GM19193 (cell line): ENCODE data around the gene PEX12.

Source experiments
- POLR2A ChIP-seq: IDR thresholded peaks from 4 replicates; pipeline ENCODE4 v1.6.1; 2011; ENCODE audit not compliant: insufficient read depth, insufficient read length; ENCODE audit errors: extremely low read depth

The PEX12 gene

DNA sequence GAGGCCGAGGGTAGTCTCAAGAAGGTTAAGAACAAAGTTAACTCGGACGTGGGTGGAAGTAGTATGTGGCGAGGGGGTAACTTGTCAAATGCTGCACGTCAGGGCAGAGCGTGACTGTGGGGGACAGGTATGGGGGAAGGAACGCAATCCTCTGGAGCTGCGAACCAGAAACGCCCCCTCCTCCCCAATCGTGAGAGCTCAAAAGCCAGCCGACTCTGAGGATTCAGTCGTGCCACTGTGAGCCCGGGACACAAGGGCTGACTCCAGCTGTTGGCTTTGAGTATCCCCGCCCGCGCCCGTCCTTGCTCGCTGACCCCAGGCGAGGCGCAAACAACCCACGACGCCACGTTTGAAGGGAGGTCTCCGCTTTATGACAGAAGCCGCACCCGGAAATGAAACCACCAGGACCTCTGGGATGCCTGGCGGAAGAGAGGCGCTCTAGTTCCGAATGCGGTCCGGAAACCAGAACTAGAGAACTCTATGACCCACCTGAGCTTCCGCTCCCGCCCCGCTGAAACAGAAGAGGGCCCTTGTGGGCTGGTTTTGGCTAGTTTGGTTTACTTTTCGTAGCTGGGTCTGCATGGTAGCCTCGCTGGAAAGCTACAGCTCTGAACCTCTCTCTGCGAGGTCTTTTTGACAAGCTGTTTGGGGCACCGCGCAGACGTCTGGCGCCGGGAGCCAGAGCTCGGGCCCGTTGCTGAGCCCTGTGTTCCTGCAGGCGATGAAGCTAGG, at the start of gene PEX12:
Gene PEX12, minus strand, starts transcription at position 375 of the 732 bp plus-strand sequence. CDS start 550 bp downstream, outside the sequence.
- peak; percentile 90 for TF ChIP-seq POLR2A

DNA sequence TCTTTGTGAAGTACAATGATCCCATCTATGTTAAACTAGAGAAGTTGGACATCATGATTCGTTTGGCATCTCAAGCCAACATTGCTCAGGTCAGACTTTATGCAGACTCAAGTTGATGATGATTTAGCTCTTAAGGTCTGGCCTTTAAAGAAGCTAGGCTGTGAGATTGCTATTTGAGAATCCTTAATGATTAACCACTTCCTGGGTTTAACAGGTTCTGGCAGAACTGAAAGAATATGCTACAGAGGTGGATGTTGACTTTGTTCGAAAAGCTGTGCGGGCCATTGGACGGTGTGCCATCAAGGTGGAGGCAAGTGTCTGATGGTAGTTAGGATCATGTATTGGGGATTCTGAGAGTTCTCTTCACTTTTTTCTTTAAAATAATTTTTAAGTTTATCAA, 49.0 kb upstream of the PEX12 start:
- no peak for TF ChIP-seq POLR2A

DNA sequence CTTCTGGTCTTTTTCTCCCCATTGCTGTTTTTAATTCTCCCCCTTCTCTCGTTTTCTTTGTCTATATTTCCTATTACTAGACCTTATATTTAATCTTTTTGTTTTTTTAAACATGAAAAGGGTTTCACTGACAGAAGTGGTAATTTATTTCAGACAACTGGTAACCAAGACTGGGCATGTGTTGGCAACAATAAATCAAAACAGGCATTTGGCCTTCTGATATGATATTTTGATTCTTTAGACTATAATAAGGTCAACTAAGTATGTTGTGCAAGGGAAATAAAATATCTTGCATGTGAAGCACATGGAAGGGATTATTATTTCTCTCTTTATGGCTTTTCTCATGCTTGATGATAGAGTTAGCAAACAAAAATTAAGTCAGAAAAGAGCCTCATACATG, 43.4 kb upstream of the PEX12 start:
- TF ChIP-seq POLR2A = no peak

DNA sequence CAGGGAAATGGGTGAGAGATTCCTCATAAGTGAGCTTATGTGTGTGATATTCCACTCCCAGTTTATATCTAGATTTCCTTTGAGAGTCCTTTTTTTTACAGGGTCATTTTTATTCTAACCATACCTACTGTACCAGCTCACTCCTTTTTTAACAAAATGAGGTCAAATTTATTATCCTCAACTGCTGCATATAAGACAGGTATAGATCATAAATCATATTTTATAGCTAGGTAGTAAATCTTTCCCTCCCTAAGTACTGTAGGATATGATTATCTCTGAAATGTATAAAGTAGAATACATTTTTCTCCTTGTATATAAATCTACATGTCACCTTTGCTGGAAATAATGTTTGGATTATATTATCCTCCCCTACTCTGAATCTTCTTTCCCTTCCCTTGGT, 40.3 kb upstream of the PEX12 start:
- TF ChIP-seq POLR2A = no peak

DNA sequence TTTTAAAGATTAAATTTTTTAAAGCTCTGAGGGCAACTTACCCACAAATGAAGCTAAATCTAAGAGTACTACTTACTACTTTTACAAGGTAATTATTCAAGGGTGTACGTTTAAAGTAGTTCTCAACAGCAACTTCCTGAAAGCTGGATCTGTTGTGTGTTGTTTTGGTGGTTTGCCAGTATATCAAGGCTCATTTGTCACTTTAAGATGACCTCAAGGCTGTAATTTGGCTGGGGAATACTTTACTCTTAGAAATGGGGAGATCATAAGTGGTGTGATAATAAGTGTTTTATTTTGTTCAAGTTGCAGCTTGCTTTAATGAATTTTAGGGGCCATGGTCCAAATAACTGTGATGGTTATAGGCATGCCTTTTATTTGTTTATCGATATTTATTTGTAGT, 39.1 kb upstream of the PEX12 start:
- no peak for TF ChIP-seq POLR2A

DNA sequence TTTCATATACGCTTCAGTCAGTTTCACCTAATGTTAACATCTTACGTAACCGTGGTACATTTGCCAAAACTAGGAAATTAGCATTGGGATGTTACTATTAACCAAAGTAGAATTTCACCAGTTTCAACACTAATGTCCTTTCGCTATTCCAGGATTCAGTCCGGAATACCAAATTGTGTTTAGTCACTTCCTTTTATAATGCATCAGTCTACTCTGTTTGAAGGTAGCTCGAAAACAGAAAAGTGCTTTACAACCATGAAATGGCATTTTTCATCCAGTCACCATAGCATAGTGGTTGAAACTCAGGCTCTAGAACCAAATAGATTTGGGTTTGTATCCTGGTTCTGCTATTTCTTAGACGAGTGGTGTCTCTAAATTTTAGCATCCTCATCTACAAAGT, 38.2 kb upstream of the PEX12 start:
- no peak for TF ChIP-seq POLR2A

DNA sequence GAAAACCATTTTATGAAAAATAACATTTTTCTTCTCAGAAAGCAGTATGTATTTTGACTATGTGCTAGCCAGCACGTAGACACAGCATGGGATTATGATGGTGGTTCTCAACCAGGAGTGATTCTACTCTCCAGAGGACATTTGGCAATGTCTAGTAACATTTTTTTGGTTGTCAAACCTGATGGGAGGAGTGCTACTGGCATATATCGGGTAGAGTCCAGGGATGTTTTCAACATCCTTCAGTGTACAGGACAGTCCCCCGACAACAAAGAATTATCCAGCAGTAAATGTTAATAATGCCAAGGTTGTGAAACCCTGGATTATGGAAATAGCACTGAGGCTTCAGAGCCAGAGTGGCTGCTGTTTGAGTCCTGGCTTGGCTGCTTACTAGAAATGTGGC, 36.4 kb upstream of the PEX12 start:
- no peak for TF ChIP-seq POLR2A

DNA sequence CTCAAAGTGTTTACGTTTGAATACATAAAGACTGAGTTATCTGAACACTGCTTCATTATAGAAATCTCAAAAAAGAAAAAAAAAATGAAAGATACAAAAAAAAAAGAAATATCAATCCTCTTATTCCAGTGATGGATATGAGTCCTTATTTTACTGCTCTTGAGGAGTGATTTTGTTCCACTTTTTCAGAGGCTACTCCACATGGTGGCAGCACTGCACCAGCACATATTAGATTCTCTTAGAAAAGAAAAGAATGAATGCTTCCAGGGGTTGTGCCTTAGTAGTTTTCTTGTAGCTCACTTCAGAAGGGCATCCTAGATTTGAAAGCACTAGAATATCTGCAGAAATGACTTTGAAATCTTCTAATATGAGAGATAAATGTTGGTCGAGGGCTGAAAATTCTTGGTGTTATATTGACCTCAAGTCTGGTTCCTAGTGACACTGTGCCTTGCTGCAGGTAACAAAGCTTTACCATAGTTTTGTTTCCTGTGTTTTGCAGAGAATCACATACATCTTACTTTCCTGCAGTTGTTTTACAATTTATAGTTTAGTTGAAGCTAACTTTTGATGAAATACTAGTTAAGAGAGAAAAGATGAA, 34.7 kb upstream of the PEX12 start:
- no peak for TF ChIP-seq POLR2A

DNA sequence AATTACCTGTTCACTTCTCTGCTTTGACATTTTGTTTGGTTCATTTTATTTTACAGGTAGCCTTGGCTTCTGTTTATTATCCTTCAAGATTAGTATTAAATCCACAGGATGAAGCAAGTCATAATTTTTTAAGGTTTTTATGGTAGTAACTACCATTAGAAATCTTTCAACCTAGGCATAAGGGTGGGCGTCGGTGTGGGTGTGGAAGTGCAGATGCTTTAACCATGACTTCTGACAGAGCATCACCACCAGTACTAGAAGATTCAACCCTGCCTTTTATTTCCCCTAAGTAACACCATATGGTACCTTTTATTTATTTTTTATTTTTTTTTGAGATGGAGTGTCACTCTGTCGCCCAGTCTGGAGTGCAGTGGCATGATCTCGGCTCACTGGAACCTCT, 31.5 kb upstream of the PEX12 start:
- TF ChIP-seq POLR2A = no peak

DNA sequence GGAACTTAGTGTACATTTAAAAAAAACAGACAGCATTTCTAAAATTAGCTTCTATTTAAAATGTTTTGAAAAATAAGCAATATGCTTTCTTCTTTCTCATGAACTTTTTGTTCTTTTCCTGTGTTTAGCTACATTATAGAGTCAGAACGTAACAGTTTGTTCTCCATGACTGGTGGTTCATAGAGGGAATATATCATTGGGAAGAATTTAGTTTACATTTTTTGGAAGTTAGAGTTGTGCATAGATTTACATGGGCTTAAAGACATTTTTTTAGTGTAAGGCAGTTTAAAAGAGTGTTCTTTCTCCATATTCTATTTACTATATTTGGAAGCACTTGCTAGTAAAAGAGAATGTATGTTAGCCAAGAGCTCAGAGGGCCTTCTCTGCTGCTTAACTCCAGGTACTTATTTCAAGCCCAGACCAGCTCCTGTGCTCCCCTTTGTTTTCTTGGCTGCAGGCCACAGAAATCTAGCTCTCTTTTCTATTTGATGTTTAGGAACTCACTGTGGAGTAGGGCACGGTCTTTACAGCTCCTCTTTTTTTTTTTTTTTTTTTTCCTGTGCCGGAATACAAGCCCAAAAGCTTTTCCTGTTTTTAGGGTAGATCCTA, 29.0 kb upstream of the PEX12 start:
- no peak for TF ChIP-seq POLR2A

DNA sequence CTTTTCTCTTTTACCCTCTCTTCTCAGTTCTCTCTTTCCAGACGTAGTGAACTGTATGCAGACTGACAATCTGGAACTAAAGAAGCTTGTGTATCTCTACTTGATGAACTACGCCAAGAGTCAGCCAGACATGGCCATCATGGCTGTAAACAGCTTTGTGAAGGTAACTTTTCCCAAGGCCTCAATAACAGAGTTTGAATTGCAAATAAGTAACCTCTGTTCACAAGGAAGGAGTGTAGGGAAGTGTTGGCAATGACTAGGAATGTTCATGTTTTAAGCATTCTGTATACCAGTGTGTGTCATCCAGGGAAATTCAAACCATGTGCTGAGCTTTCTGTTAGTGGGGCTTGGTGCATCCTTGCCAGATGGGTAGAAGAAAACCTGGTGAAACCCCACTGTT, 27.3 kb upstream of the PEX12 start:
- no peak for TF ChIP-seq POLR2A

DNA sequence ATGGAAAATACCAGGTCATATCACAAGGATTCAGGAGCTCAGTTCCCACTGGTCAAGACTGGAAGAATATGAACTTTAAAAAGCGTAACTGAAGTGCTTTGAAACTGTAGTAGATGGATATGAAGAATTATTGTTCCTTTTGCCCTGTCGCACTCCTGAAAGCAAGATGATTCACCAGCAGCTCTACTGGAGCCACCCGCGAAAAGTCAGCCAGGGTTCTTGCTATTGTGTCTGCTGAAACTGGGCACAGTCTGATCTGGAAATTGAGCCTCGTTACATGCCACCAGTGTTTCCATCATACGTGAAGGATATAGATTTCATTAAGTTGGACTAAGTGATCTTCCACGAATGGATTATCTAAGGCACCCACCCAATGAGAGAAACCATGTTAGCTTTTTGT, 25.3 kb upstream of the PEX12 start:
- TF ChIP-seq POLR2A = no peak

DNA sequence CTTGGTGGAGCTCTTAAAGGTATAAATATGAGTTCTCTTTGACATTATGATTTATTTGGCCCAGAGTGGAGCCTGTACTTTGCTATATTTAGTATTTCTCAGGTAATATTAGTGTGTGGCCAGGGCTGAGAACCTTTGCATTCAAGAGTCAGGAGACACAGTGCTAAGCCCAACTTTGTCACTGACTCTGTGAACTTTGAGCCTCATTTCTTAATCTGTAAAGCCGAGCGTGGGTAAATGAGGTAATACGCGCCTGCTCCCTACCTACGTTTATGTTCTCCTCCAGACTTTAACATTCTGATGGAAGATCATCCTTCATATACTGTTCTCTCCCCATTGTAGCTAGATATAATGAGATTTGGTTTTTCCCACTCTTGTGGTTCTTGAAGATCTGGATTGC, 19.2 kb upstream of the PEX12 start:
- TF ChIP-seq POLR2A = no peak

DNA sequence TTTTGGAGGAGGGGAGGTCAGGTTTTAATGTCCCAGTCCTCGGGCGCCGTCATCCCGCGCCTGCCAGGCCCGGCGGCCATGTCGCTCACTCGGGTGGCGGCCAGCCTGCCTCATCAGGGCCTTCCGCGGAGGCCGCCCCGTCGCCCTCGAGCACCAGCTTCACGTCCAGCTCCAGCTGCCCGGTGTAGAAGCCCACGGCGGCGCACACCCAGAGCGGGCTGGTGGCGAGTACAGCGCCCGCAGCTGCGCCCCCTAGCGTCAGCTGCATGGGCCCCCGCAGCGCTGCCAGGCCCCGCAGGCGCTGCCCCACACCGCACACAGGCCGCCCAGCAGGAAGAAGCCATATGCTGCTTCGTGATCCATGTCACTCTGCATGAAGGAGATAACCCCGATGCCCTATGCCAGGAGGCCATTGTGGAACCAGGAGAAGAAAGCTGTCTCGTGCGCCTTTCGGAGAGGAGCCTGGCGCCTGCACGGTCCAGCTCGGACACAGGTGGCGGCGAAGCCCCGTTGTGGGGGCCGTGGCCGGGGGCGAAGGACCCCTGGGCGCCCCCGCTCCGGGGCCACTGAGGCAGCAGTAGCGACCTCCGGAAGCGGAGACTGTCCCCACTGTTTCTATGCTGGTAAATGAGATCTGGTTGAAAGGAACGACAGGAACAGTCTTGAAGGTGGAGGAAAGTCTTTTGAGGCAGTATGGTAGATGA, 18.3 kb upstream of the PEX12 start:
- no peak for TF ChIP-seq POLR2A

DNA sequence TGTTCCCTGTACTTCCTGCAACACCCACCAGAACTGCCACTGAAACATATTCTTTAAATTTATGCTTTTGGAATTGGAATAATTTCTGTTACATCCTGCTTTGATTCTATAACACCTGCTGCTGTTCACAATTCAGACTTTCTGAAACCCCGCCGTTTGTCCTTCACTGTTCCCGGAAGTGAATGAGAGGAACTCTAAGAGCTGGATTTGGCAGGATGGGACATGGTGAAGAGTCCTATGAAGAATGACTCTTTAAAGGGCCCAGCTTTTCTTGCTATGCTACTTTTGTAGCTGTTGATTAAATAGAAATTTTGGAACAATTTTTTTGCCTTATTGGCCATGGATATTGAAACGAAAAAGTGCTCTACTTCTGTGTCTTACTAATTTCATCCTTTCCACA, 17.7 kb upstream of the PEX12 start:
- no peak for TF ChIP-seq POLR2A
